GM21619 (cell line): ENCODE measurements around the gene NR5A1.

Experiments
- ATAC-seq: cut with Tn5 transposase; IDR thresholded peaks from one replicate; pipeline ENCODE4 v1.9.1; 2021; ENCODE audit not compliant: unreplicated experiment

The NR5A1 gene

DNA sequence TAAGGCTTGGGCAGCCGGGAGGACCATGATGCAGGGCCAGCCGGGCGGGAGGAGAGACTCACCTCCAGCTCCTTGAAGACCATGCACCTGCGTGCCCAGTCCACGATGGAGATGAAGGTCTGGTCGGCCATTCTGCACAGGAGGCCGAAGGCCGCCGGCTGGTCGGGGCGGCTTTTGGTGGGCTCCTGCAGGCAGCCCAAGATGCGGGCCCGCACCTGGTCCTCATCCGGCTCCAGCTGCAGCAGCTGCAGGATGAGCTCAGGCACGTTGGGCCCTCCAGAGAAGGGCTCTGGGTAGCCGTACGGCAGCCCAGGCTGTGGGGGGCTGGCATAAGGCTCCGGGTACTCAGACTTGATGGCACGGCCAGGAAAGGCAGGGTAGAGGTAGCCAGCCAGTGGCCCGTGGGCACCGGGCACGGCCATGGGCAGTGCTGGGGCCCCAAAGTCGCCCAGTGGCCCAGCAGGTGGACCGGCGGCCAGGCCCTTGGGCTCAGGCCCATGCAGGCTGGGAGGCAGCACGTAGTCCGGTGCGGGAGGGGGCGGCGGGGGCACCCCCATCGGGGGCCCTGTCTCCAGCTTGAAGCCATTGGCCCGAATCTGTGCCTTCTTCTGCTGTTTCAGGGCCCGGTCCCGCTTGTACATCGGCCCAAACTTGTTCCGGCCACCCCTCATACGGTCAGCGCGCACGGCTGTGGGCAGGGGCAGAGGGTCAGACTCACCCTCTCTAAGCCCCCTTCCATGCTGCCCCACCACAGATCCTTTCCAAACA, 7.0 kb downstream of the NR5A1 start:
- ATAC-seq: no peak

DNA sequence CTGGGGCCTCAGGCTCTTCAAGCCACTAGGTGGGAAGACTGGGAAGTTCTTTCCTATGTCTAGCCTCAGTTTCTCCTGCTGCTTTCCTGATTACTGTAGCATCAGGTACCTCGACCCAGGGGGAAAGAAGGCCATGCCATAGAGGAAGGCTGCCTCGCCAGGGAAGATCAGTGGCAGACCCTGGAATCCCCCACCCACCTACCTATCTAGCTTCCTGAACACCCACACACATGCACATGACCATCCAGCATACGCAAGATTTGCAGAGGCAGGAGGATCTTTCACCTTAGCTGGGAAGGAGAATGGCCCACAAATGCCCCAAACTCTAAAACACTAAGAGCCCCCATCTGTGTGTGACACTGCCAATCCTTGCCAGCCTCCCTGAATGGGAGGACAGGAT, 8.0 kb downstream of the NR5A1 start:
- ATAC-seq: no peak

DNA sequence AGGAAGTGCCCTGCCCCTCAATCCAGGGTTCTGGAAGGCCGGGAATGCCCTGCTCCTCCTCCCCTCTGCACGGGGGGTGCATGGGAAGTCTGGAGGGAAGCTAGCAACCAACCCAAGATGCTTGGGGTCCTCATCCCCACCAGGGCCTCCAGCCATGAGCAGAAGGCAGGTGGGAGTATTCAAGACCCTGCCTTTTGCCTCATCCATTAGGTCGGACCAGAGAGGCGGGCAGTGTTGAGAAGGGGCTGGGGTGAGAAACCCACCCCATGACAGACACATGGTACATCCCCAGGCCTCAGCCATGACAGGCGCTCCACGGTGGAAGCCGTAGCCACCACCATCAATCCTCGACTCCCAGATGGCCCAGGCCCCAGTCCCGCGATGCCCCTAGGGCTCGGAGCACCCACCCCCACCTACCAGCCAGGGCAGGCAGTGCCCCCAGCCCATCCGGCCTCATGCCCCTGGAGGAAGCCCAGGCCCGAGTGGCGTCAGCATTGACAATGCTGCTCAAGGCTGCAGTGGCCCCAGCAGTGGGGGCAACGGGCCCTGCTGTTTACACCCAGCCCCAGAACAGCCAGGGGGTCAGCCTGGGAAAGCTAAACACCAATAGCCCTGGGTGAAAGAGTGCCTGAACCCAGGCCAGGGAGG, 8.6 kb downstream of the NR5A1 start:
- no peak for ATAC-seq

DNA sequence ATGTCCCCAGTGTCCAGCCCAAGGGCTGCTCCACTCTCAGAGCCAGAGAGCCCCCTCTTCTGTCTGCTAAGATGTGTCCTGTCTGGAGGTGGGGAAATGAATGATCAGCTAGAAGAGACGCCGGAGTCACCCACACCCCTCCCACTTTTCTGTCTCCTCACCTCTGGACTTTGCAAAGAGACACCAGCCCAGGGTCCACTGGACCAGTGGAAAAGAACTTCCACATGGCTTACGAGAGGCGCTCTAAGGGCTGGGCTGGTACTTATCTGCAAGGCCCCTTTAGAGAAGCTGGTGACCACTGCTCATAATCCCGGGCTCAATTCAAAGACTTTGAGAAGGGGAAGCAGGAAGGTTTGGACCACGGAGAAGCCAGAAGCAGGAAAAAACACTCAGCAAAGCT, 9.2 kb downstream of the NR5A1 start:
- ATAC-seq: no peak

DNA sequence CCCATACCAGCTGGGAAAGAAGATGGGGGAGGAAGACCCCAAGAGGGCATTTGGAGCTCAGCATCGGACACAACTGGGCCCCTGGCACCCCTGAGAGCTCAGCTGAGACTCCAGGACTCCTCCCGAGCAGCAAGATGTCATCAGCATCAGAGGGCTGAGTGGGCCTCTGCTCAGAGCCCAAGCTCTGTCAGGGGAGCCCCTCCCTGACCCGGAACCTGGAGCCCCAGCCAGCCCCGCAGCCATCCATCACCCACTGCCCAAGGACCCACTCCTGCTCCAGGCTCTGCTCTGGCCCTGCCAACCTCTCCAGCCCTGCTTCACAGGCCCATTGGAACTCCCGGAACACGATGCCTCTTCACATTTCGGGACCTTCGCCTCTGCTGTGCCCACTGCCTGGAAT, 9.8 kb downstream of the NR5A1 start:
- no peak for ATAC-seq

DNA sequence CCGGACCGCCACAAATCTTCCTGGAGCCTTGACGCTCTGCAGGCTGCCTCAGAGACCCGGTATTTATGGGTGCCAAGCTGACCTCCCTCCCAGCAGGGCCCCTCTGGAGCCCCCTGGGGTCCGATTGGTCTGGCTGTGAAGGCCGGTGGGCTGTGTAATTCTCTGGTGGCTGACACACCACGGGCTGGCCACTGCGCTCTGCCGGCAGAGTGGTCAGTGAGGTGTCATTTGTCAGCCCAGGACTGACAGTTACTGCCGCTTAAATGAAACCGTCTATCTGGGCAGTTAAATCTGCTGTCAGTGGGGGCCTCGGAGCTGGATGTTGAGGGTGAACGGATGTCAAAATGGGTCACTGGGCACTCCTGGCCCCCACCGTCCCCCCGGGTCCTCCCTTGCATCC, 10.7 kb downstream of the NR5A1 start:
- no peak for ATAC-seq

DNA sequence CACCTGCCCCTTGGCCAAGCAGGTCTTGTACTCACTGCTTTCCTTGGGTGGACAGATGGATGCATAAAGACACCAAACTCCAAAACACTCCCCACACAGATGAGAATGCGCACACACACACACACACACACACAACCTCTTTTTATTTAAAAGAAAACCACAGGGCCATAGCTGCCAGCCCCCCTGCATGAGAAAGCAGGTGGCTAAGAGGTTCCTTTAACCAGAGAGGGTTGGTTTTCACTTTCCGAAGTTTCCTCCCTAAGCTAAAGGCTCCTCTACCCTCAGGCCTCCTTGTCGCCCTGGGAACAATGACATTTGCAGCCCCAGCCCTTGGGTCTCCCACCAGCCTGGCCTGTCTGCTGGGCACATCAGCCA, 11.1 kb downstream of the NR5A1 start:
- no peak for ATAC-seq

DNA sequence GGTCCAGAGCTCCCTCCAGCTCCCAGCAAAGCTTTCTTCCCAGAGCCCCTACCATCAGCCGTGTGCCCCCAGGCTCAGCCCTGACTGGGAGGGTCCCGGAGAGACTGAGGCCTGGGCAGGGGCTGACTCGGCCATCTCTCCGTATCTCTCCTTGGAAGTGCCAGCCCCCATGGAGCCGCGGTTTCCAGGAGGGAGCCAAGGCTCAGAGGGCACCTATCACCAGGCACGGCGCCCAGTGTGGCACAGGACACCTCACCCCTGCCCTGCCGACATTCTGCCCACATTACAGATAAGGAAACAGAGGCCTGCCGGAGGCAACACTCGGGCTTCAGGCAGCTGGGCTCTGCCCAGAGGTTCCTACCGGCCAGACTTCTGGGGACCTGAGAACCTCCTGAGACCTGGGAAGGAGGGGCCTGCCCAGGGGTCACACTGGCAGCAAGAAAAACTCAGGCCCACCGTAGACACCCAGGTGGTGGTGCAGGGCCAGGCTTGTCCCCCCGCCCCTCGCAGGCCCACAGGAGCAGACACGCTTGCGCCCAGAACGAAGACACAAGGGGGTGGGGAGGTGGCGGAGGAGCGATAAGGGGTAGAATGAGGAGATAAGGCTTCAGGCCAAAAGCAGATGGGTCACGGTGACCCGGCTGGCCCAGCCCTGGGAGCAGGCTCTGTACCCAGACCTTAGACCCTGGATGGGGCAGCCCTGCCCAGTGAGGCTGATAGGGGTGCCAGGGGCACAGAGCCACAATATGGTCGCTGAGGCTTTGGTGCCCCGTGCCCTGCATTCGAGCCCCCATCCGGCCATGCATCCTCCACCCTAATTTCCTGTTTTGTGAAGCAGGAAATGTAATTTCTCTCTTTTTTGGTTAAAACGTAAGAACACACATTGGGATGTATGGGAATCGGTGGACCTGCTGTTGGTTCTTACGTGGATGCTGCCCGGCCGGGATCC, 11.8 kb downstream of the NR5A1 start:
- no peak for ATAC-seq

DNA sequence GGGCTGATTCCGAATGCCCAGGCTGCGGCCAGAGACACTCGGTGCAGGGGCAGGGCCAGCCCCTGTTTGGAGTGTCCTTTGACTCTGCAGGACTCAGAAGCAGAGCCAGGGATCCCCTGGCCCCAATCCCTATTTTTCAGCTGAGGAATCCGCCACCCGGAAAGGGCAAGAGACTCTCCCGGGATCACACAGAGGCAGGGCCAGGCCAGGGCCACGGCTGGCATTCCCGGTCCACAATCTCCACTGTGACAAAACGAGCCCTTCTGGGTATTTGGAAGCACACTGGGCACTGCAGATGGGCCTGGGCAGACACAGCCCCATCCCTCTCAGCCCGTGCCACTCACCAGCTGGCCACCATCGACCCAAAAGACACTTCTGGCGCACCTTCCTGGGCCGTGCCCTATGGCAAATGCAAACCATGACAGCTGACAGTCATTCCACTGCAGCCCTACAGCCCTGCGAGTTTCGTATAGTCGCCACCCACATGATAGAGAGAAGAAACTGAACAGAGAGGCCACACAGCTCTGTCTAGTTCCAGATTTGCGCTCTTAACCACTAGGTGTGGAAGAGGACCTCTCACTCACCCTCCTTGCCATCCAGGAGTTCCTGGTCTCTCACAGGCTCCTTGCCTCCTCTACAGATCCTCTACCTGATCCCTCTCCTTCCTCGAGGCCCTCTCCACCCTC, 13.3 kb downstream of the NR5A1 start:
- no peak for ATAC-seq

DNA sequence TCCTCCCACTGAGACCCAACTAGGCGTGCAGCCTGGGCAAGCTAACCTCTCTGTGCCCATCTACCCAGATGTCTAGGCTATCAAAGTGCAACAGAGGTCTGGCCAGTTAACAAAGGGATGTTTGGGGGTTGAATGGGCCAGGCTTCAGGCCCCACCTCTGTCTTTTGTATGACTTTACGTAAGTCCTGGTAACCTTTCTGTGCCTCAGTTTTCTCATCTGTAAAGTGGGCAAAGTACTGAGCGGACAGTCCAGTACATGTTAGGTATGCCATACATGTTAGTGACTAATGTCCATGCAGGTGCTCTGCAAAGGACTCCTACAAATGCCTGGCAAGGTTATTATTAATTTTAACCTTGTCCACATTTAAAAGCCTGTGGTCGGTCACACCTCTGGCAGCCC, 14.0 kb downstream of the NR5A1 start:
- ATAC-seq: no peak

DNA sequence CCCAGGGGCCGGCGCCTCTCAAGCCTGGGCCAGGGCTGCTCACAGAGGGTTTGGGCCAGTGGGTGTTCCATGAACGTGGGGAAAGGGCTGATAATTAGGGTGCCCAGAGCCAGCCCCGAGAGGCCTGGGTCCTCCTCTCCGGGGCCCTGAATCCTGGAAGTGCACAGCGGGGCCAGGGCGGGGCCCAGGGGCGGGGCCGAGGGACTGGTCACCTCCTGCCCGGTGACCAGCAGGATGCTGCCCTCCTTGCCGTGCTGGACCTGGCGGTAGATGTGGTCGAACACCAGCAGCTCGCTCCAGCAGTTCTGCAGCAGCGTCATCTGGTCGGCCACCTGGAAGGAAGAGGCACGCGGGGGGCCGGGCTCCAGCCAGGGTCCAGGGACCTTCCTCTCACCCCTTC, 14.4 kb downstream of the NR5A1 start:
- no peak for ATAC-seq

DNA sequence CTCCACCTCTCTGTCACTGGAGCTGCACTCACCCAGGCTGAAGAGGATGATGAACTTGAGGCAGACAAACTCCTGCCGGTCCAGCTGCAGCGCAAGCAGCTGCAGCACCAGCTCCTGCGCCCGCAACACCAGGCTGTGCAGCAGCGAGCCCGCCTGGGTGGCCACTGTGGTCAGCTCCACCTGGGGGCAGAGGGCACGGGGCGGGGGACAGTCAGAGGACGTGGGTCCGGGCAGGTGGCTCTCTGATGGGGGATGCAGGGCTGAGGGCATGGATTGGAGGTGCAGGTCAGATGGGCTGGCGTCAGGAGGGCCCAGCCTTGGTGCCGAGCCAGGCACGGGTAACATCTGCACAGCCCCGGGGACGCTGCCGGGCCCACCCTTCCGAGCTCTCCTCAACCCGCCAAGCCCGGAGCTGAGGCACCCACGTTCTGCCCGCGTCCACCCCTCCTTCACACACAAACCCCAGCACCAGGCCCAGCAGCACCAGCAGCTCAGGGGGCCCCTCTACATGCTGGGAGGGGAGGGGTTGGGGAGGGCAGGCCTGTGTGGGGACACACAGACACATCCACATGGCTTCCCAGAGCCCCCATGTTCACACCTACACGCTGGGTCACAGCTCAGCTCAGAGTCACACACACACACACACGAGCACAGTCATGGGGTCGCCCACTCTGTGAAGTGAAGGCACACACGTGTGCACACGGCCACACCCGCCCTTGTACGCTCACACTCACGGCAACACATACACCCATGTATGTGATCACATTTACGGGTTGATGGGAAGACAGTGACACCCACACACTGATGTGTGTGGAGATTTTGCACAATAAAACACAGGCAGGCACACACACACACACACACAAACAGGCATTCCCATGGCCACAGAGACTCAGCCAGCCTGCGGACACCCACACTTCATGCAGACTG, 15.9 kb downstream of the NR5A1 start:
- ATAC-seq: no peak

DNA sequence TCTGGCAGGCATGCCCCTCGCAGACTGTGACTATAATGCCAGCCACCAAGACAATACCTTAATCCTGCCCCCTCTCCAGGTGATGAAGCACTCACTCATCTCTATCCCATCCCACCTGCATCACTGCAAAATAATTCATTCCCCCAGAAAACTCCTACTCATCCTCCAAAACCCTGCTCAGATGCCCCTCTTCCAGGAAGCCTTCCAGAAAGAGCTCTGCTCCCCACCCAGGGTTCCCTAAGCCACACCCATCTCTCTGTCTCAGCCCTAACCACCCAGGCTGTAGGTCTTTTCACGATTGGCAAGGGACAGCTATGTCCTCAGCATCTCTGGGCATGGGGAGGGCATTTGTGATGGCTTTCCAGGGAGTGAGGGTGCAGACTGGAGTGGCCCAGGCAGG, 17.2 kb downstream of the NR5A1 start:
- no peak for ATAC-seq

DNA sequence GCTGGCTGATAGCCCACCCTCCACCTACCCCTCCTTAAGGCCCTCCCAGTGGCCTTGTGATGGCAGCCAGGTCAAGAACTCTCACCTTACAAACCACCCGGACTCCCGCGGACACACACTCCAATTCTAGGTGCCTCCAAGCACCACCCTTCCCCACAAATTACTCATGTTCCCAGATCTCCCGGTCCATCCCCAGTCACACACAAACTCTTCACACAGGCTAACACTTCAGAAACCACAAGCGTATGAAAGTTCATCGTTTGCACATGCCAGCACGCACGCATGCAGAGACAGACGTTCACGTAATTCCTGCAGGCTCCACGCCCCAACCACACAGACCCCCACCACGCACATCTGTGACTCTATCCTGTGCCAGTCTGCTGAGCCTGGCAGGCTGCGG, 18.0 kb downstream of the NR5A1 start:
- ATAC-seq: no peak

DNA sequence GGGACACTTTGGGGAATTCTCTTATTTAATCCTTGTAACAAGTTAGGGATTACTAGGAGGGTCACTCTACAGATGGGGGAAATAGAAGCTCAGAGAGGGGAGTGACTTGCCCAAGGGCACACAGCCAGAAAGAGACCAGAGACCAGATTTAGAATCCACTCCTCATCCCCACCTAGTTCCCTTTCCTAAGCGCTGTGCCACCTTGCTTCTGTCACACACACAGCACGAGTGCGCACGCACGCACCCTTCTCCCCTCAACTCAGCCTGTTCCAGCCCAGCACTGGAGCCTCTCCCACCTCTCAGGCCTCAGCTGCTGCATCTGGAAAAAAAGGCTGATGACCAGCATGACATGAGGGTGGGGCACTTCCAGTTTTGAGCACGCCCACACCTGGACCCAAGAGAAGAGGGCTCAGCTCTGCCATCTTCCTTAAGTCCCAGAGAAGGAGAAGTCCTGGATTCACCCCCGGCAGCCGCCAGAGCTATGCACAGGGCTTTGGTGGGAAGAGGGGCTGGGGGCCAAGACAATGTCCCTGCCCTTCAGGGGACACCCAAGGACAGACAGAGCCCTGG, 18.5 kb downstream of the NR5A1 start:
- ATAC-seq: no peak

DNA sequence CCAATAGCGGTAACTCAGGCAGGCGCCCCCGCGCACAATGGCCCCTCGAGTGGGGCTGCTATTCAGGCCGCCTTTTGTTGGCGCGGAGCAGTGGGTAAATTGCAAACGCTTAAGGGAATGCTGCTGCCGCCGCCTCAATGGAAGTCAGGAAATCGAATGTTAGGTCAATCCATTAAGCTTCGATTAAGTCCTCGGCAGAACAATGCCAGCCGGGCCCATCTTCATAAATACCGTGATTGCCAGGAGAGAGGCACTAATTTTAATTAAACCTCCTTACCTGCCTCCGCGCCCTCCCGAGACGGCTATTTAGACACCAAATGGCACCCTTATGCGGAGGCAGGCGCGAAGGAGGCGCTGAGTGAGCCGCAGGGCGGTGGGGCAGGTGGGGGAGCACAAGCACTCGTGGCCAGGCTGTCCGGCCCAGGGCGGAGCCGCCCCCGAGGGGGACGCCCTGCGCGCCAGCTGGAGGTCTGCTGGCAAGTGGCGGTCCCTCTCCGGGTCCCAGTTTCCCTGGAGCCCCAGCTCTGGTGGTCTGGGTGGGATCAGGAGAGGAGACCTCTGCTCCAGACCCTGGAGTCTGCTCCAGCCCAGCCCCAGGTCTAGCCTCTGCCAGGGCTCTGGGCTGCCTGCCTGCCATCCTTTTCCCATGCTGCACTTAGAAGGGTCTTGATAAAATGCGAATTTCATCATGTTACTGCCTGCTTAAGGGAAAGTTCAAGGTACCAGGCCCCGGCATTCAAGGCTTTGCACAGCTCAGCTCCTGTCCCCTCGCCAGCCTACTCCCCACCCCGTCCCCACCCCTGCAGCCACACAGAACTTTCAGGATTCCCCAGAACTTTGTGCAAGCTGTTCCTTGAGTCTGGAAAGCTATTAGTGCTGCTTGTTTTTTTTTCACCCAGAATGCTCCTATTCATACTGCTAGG, 19.7 kb downstream of the NR5A1 start:
- no peak for ATAC-seq

DNA sequence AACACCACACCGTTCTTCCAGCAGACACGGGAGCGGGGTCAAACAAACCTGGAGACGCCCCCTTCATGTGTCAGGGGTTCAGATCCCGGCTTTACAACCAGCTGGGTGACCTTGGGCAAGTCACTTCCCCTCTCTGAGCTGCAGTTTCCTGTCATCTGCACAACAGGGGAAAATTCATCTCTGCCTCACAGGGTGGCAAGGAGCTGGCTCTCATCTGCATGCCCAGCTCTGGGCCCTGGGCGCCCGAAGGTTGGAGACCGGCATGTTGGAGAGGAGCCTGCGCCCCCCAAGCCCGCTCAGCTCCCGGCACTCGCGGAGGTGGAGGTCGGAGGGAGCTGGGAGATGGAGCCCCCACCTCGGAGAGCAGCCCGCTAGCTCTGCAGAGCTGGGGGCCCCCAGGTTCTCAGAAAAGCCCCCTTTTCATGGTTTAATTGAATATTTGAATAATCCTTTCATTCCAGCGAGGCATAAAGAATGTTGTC, 20.4 kb downstream of the NR5A1 start:
- no peak for ATAC-seq

DNA sequence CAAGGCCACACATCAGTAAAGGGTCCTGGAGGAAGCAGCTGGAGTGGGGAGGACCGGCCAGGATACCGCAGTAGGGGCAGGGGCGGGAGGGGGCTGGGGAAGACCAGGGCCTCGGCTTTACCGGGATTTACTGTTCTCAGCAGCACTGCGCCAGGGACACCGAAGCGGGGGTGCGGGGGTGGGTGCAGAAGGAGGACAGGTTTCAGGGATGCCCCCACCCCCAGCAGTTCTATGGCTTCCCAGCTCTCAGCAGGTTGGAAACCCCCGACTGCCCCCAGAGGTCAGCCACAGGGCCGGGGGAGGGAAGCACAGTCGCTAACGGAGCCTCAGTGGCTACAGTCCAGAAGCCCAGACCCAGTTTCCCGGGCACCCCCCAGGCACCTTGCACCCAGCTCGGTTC, 21.3 kb downstream of the NR5A1 start:
- ATAC-seq: no peak

DNA sequence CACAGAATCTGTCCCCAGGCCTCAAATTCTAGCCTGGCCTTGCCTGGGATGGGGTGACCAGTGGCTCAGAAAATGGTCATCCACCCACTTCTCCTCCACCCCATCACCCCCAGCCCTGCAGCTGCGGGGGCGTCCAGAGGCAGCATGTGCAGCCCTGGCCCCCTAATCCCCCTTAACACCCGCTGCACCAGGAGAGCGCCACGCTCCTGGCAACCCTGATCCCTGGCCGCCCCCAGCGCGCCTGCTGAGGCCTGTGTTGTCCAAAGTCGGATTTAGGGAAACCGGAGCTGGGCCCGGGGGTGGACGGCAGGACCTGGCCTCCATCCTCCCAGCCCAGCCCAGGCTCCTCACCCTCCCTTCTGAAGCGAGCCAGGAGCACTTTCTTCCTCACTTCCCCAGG, 22.0 kb downstream of the NR5A1 start:
- no peak for ATAC-seq
